PC-3 (cell line): Measurements from ENCODE around the gene PLEKHO2.

ENCODE experiments used
- CTCF ChIP-seq: fragments of 300-600 bp; sonication (generic); conservative IDR thresholded peaks from 2 replicates; pipeline ENCODE4 v1.5.1; 2017; ENCODE audit warnings: antibody characterized with exemption, low read depth, mild to moderate bottlenecking, low read length
- EZH2 ChIP-seq: fragments of 300-600 bp; sonication (generic); IDR thresholded peaks from one replicate; pipeline ENCODE4 v1.6.1; 2017; ENCODE audit warnings: antibody characterized with exemption, mild to moderate bottlenecking, low read length; ENCODE audit not compliant: unreplicated experiment
- EZH2phosphoT487 ChIP-seq: fragments of 300-600 bp; sonication (generic); IDR thresholded peaks from 2 replicates; pipeline ENCODE4 v1.6.1; 2018; ENCODE audit warnings: mild to moderate bottlenecking, antibody characterized with exemption, low read length, borderline replicate concordance

GRCh38 chr15:64842096-64842939 is 603 bp downstream of the PLEKHO2 start:
- TF ChIP-seq CTCF (no peak), EZH2 (no peak), EZH2phosphoT487 (no peak)
